HG03342 (cell line): Measurements from ENCODE around the gene SPNS3.

Experiments used
- ATAC-seq: cut with Tn5 transposase; IDR thresholded peaks from one replicate; pipeline ENCODE4 v1.9.1; 2021; ENCODE audit warnings: mild to moderate bottlenecking, moderate library complexity; ENCODE audit not compliant: unreplicated experiment

Gene SPNS3

GRCh38 chr17:4487820-4488716, 54.3 kb downstream of the SPNS3 start:
- ATAC-seq, result no peak

- ATAC-seq, result no peak
Measured at GRCh38 chr17:4488989-4489595, 55.4 kb downstream of the SPNS3 start.

- ATAC-seq, result no peak
Measured at GRCh38 chr17:4490109-4490591, 56.4 kb downstream of the SPNS3 start.

- ATAC-seq, result no peak
Measured at GRCh38 chr17:4490637-4491061, 56.9 kb downstream of the SPNS3 start.

- no peak for ATAC-seq
Measured at GRCh38 chr17:4492721-4493561, 59.2 kb downstream of the SPNS3 start.

- no peak for ATAC-seq
Measured at GRCh38 chr17:4497101-4497824, 63.5 kb downstream of the SPNS3 start.

- ATAC-seq, result no peak
Measured at GRCh38 chr17:4498461-4499397, 65.0 kb downstream of the SPNS3 start, which contains the start of gene SPNS2. SPNS2 (plus strand) TSS chr17:4498881; CDS start chr17:4499048, 167 bp downstream.

- no peak for ATAC-seq
Measured at GRCh38 chr17:4499431-4500190, 65.9 kb downstream of the SPNS3 start.

- ATAC-seq, result no peak
Measured at GRCh38 chr17:4500191-4500571, 66.4 kb downstream of the SPNS3 start.

GRCh38 chr17:4501295-4501949, 67.7 kb downstream of the SPNS3 start:
- ATAC-seq, result no peak

- ATAC-seq, result no peak
Measured at GRCh38 chr17:4502466-4503154, 68.9 kb downstream of the SPNS3 start.

GRCh38 chr17:4503283-4504025, 69.7 kb downstream of the SPNS3 start:
- no peak for ATAC-seq

- ATAC-seq, result no peak
Measured at GRCh38 chr17:4504188-4504587, 70.4 kb downstream of the SPNS3 start.

- no peak for ATAC-seq
Measured at GRCh38 chr17:4505187-4505586, 71.4 kb downstream of the SPNS3 start.

GRCh38 chr17:4506175-4506813, 72.6 kb downstream of the SPNS3 start:
- ATAC-seq, result no peak

GRCh38 chr17:4506892-4507291, 73.2 kb downstream of the SPNS3 start:
- ATAC-seq, result no peak
